Right kidney (tissue), 1 donor: ENCODE measurements around the gene UST.
"Not testable (repeated sequence)": the region's sequence is repeated elsewhere in the genome, so short reads cannot be mapped to it uniquely, and the experiment has no call there.

Source experiments
- DNase-seq: peaks from one replicate; pipeline ENCODE4 v3.0.0-alpha.2; 2016

Gene UST

GRCh38 chr6:148836751-148837150, 89.9 kb downstream of the UST start:
- DNase-seq = no peak

GRCh38 chr6:148837941-148838340, 91.1 kb downstream of the UST start:
- DNase-seq = no peak

DNA sequence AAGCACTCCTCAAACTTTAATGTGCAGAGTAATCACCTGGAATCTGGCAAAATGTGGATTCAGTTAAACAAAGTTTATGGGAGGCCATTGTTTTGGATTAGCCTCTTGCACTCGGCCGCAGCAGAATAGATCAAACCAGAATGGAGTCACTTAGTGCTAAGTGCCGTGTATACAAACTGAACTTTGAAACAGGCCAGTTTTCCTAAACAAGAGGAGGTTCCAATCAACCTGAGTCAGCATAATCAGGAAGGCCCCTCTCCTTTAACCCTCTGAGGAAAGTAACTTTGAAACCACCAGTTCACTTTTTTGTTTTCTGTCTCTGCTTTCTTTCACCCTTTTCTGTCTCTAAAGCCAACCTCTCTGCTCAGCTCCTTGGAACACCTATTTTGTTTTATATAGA, 92.2 kb downstream of the UST start:
- DNase-seq = no peak

GRCh38 chr6:148840256-148840655, 93.4 kb downstream of the UST start:
- DNase-seq = no peak

GRCh38 chr6:148842296-148843019, 95.6 kb downstream of the UST start:
- DNase-seq = no peak

DNA sequence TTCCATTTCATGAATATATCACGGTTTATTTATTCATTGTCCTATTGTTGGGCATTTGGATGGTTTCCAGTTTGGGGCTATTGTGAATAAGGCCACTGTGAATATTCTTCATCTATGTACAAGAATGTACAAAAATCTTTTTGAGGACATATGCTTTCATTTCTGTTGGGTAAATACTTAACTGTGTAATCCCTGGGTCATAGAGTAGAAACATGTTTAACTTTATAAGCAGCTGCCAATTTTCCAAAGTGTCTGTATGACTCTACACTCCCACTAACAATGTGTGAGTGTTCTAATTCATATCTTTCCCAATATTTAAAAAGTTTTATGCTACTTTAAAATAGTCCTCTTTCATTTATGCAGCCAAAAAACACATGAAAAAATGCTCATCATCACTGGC, 98.6 kb downstream of the UST start:
- no peak for DNase-seq

DNA sequence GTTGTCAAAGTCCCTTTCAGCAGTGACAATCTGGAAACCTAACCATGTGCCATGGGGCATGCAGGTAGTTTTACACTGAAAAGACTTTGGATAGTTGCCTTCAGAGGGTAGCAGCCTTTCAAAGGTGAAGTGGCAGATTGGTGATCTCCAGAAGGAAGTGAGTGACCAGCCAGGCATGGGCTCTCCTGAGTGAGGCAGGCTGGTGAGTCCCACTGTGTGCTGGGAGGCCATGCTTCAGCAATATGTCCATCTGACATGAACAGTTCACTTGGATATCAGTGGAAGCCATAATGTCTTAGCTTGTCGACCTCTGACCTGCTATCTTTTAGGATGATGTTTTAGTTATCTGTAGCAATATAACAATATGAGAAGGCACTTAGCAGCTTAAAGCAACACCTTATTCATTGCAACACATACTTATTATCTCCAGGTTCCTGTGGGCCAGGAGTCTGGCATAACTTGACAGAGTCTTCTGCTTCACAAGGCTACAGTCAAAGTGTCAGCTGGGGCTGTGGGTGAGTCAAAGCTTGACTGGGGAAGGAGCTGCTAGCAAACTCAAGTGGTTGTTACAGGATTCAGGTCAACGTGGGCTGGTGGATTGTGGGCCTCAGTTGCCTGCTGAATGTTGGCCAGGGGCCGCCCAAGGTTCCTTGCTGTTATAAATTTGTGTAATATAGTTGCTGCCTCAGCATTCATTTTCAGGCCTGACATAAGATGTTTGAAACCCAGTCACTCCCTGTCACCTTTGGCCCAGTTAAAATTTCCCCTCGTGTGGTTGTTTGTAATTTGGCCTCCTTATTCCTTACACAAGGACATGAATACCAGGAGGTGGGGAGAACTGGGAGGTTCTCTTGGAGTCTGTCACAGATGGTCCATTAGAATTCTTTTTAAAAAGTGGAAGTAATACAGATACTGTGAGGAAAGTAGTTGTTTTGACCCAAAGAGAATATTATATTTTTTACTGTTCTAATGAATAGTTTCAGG, 100.2 kb downstream of the UST start:
- no peak for DNase-seq

- DNase-seq = no peak
Observed at GRCh38 chr6:148848915-148849314, 102.1 kb downstream of the UST start.

GRCh38 chr6:148849449-148849848, 102.6 kb downstream of the UST start:
- DNase-seq = not testable (repeated sequence)

DNA sequence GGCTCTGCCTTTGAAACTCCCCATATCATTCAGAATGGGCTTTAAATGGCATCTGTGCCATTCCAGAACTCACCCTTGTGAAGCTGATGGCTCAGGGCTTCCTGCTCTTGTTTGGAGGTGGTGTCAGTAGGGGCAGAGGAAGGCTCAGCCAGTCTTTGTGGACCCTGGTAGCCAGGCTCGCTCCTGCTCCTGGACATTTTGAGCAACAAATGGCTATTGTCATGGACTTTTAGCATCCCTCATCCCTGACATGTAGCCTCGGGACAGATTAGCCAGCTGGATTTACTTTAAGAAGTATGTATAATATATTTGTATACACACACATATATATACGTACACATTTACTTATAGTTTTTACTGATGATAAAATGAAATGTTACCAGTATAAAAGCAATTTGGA, 104.1 kb downstream of the UST start:
- DNase-seq = no peak

GRCh38 chr6:148851683-148852556, 105.1 kb downstream of the UST start:
- DNase-seq = no peak

GRCh38 chr6:148852688-148853087, 105.9 kb downstream of the UST start:
- no peak for DNase-seq

DNA sequence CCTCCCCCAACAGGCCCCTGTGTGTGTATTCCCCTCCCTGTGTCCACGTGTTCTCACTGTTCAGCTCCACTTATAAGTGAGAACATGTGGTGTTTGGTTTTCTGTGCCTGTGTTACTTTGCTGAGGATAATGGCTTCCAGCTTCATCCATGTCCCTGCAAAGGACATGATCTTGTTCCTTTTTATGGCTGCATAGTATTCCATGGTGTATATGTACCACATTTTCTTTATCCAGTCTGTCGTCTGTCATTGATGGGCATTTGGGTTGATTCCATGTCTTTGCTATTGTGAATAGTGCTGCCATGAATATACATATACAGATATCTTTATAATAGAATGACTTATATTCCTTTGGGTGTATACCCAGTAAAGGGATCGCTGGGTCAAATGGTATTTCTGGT, 106.3 kb downstream of the UST start:
- DNase-seq = not testable (repeated sequence)

DNA sequence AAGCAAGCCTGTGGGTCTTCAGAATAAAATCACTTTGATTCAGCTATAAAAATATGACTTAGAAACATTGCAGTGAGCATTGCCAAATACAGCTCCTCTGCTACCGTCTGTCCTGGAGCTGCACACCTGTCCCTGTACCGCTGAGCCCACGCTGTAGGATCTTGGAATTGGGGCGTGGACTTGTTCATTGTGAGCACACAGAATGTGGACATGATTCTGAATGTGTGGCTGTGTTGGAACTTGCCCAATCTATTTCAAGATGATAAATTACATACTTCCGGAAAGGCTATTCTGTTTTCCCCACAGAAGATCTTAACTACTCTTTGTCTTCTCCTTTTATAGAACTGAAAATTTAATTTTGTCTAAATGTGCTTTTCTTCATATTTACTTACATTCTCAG, 107.3 kb downstream of the UST start:
- no peak for DNase-seq

DNA sequence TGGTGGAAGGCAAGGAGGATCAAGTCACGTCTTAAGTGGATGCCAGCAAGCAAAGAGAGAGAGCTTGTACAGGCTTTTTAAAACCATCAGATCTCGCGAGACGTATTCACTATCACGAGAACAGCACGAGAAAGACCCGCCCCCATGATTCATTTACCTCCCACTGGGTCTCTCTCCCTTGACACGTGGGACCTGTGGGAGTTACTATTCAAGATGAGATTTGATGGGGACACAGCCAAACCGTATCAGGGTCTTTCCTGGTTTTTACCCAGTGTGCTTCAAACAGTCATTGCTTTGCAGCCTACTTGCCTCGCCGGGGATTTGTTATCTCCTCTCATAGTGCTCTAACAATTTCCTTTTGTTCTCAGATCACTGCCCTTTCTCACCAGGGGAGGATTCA, 108.2 kb downstream of the UST start:
- DNase-seq = no peak

GRCh38 chr6:148855744-148856143, 108.9 kb downstream of the UST start:
- DNase-seq = no peak

- no peak for DNase-seq
Observed at GRCh38 chr6:148857798-148858390, 111.1 kb downstream of the UST start.

GRCh38 chr6:148864132-148864531, 117.3 kb downstream of the UST start:
- not testable (repeated sequence) for DNase-seq

- DNase-seq = no peak
Observed at GRCh38 chr6:148864941-148865340, 118.1 kb downstream of the UST start.

DNA sequence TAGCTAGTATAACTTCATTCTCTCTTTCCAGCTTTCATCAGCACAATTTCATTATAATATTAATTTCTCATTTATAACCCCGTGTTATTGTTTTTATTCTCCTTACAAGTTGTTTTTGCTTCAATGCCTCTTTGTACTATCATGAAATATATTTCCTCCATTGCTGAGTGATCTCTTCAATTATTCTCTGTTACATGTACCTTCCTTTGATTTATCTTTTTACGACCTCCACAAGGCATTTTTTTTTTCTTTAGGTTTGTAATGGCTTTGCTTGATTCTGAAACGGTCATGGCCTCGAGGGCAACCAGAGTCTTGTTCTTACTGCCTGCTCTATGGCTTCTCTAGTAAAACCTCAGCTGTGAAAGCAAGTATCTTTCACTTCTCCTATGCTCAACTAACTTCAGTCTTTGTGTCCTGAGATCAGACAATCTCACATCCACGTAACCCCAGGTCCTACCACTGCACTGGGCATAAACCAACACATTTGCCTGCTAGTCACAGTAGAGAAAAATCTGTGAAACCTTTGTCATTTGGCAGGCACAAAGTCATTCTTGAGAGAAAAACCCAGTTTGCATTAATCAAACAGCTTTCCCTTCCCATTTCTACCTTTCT, 119.9 kb downstream of the UST start:
- DNase-seq = no peak

- no peak for DNase-seq
Observed at GRCh38 chr6:148867862-148868261, 121.0 kb downstream of the UST start.

DNA sequence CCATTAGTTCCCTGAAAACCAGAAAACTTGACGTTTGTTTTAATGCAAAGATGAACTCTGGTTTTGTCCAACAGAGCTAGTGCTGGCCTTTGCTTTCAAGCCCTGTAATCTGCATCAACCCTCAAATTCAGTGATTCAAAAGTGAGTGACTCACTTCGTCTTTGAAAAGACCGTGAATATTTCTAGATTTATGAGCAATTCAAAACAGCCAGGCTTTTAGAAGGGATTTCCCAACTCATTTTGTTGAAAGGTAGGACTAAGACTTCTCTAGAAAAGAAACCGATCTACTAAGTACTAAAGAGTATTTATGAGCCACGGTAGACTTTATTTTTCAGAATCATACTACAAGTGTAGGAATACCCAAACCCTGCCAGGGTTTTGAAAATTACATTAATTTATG, 121.5 kb downstream of the UST start:
- DNase-seq = no peak
